Sigmoid colon (tissue), 7 donors: ENCODE measurements around the gene VPS13D. TPM values are rescaled to one million over a fixed set of nuclear protein-coding genes. Genes with fewer than 3 reads are reported as not detected.

Experiments
- DNase-seq: peaks from one replicate; pipeline ENCODE4 v3.0.0-alpha.2; 2019
- H3K27ac ChIP-seq, 4 donors: fragments of 200-600 bp; sonication (generic); one replicate each; pipeline ENCODE4 v1.5.1; 2016 to 2019; ENCODE audit warnings: mild to moderate bottlenecking in 1 of 4
- H3K27me3 ChIP-seq, 3 donors: fragments of 200-600 bp; sonication (generic); one replicate each; pipeline ENCODE4 v1.5.1; 2019; ENCODE audit warnings: mild to moderate bottlenecking in 1 of 3
- H3K36me3 ChIP-seq, 4 donors: fragments of 200-600 bp; sonication (generic); one replicate each; pipeline ENCODE4 v1.5.1; 2016 to 2019
- H3K4me1 ChIP-seq, 4 donors: fragments of 200-600 bp; sonication (generic); one replicate each; pipeline ENCODE4 v1.5.1; 2017 to 2019
- H3K4me3 ChIP-seq, 4 donors: fragments of 200-600 bp; sonication (generic); one replicate each; pipeline ENCODE4 v1.5.1; 2017 to 2019; ENCODE audit warnings: mild to moderate bottlenecking in 2 of 4, moderate library complexity in 1 of 4
- H3K9me3 ChIP-seq, 4 donors: fragments of 200-600 bp in 3 of 4; sonication (generic) in 3 of 4; one replicate each; pipeline versions ENCODE4 v1.5.1 to v1.6.1; 2013 to 2019
- CTCF ChIP-seq, 4 experiments: fragments of 450-650 bp in 3 of 4; fragments of 200-600 bp in 1 of 4; IDR thresholded peaks; one replicate each; pipeline ENCODE4 v1.5.1; 2016 to 2019; ENCODE audit warnings: antibody characterized with exemption in 4 of 4, mild to moderate bottlenecking in 3 of 4, moderate library complexity in 2 of 4
- EP300 ChIP-seq, 4 donors: sonication (generic); formaldehyde crosslinking; IDR thresholded peaks; one replicate each; pipeline ENCODE4 v1.6.1; 2017; ENCODE audit warnings: antibody characterized with exemption in 4 of 4
- POLR2A ChIP-seq, 2 donors: fragments of 450-650 bp; IDR thresholded peaks; one replicate each; pipeline ENCODE4 v1.6.1; 2016; ENCODE audit warnings: antibody characterized with exemption in 2 of 2, mild to moderate bottlenecking in 2 of 2, moderate library complexity in 2 of 2
- POLR2AphosphoS5 ChIP-seq, 4 donors: sonication (generic); formaldehyde crosslinking; IDR thresholded peaks; one replicate each; pipeline ENCODE4 v1.6.1; 2017; ENCODE audit warnings: antibody characterized with exemption in 4 of 4
- WGBS, 2 donors: extraction: QIAGEN DNeasy Blood & Tissue Kit; methylation state at CpG; one replicate each; pipeline ENCODE4 v1.1.7; 2013; 5-methylcytosine and 5-hydroxymethylcytosine counted together
- intact Hi-C: fragments of 100-400 bp; cut with DNase I; formaldehyde crosslinking; loops from one replicate; pipeline ENCODE4 v1.15.1; 2023
- polyA plus RNA-seq, 3 donors: library from polyadenylated mRNA; stranded (reverse); fragments of 200-250 nt; gene quantifications; one replicate each; pipeline ENCODE4 v1.2.3, GENCODE V29; 2013
- total RNA-seq, 4 donors: library from RNA; depleted of rRNA; stranded (reverse); fragments of >200 nt; gene quantifications; one replicate each; pipeline ENCODE4 v1.1.0, GENCODE V29; 2016
- donor health status: healthy with polysubstance abuse.
- donor health status: Bipolar disorder and iron deficiency.
- donor health status: healthy.

VPS13D gene
- total and polyA plus RNA-seq, 7 donors = 7.6 to 90.8 (median 49.7) TPM

- Histone ChIP-seq H3K27ac (no peak overlapping the region), H3K36me3 (peaks cover 3 to 74% (median 16%) of the 10 kb centered on the region in 4 donors), H3K27me3 (no peaks in the 10 kb centered on the region), H3K4me3 (no peak overlapping the region), H3K9me3 (no peaks in the 10 kb centered on the region), H3K4me1 (peaks cover 0 to 5% (median 1%) of the 10 kb centered on the region in 4 donors)
- 98% methylated on average over 4 of the region's 4 CpGs for WGBS, 2 donors
- DNase-seq = no peak
- intact Hi-C loops = no loop called here
- no peak for TF ChIP-seq EP300 (IDR thresholded peaks at IDR 0.05)
- TF ChIP-seq CTCF (IDR thresholded peaks at IDR 0.05) = no peak
- TF ChIP-seq POLR2AphosphoS5 (IDR thresholded peaks at IDR 0.05) = no peak
- TF ChIP-seq POLR2A (IDR thresholded peaks at IDR 0.05) = no peak
Measured at GRCh38 chr1:12375133-12375829, 145.5 kb downstream of the VPS13D start.

DNA sequence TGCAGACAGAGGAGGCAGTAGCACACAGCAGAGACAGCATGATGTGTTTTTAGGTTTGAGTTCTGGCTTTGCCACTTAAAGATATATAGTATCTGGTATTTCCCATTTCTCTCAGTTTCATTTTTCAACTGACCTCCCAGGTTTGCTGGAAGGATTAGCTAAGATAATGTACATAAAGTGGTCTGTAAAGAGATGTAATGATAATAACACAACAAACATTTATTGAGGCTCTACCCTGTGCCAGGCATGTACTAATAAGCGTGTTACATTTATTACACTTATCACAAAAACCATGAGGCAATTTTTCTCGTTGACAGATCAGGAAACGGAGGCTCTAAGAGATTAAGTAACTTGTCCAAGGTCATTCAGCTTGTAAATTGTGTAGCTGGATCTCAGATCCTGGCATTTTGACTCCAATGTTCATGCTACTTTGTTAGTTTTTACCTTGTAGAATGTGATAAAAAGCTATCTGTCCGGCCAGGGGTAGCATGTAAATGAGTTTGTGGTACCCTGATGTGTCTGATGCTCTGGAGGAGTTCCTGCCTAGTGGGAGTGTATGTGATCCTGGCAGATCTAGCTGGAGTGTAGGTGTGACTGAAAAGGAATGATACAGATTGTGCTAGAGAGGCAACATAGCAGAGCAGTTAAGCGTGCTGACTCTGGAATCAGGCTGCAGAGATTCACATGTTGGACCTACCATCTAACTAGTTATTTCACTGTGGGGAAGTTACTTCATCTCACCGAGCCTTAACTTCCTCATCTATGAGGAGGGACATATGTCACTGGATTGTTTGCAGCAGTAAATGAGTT, 146.6 kb downstream of the VPS13D start:
- H3K27ac ChIP-seq = no peak overlapping the region
- intact Hi-C loops = no loop called here

GRCh38 chr1:12380326-12381249, 150.8 kb downstream of the VPS13D start:
- 29 to 74% methylated on average over 2 of the region's 2 CpGs for WGBS, 2 donors
- Histone ChIP-seq H3K4me3 (no peak overlapping the region), H3K27ac (peak overlapping the region; percentile 5 to 68 (median 44)), H3K9me3 (no peaks in the 10 kb centered on the region), H3K36me3 (peaks cover 3 to 77% (median 26%) of the 10 kb centered on the region in 4 donors), H3K27me3 (no peaks in the 10 kb centered on the region), H3K4me1 (peaks cover 0 to 24% (median 13%) of the 10 kb centered on the region in 4 donors)
- no peak for DNase-seq
- TF ChIP-seq POLR2A (IDR thresholded peaks at IDR 0.05) = no peak
- no peak for TF ChIP-seq POLR2AphosphoS5 (IDR thresholded peaks at IDR 0.05)
- no peak for TF ChIP-seq CTCF (IDR thresholded peaks at IDR 0.05)
- no peak for TF ChIP-seq EP300 (IDR thresholded peaks at IDR 0.05)
- intact Hi-C loops = no loop called here

More for the DNA sequence above, 146.6 kb downstream of the VPS13D start:
- WGBS, 2 donors = 25 to 56% methylated on average over 6 of the region's 6 CpGs
- Histone ChIP-seq H3K9me3 (no peaks in the 10 kb centered on the region), H3K27me3 (no peaks in the 10 kb centered on the region), H3K36me3 (peaks cover 3 to 67% (median 16%) of the 10 kb centered on the region in 4 donors), H3K4me1 (peaks cover 0 to 17% (median 8%) of the 10 kb centered on the region in 4 donors), H3K4me3 (no peak overlapping the region)
- TF ChIP-seq CTCF (IDR thresholded peaks at IDR 0.05) (no peak), POLR2A (IDR thresholded peaks at IDR 0.05) (no peak), EP300 (IDR thresholded peaks at IDR 0.05) (no peak), POLR2AphosphoS5 (IDR thresholded peaks at IDR 0.05) (no peak)
- DNase-seq = no peak

GRCh38 chr1:12383001-12383400, 153.2 kb downstream of the VPS13D start:
- peaks cover 0 to 24% (median 13%) of the 10 kb centered on the region in 4 donors for H3K4me1 ChIP-seq
- H3K9me3 ChIP-seq = peaks cover 0 to 6% (median 0%) of the 10 kb centered on the region in 4 donors
- H3K4me3 ChIP-seq = no peak overlapping the region
- no peak overlapping the region for H3K27ac ChIP-seq
- no peak for TF ChIP-seq EP300 (IDR thresholded peaks at IDR 0.05)
- H3K36me3 ChIP-seq = peaks cover 9 to 81% (median 45%) of the 10 kb centered on the region in 4 donors
- intact Hi-C loops = no loop called here
- 95% methylated on average over 1 of the region's 1 CpG for WGBS, 2 donors
- no peaks in the 10 kb centered on the region for H3K27me3 ChIP-seq
- DNase-seq = no peak
